ENCODE measurements around the gene GAPDHS. TPM values are rescaled to one million over a fixed set of nuclear protein-coding genes. Genes with fewer than 3 reads are reported as not detected.
A peak's percentile ranks its signal among the peaks of the same experiment; 100 is the strongest.

GAPDHS gene
- total RNA-seq, 1 donor from 2014 or later: not detected

- Histone ChIP-seq H3K27ac (no peak overlapping the region), H3K4me3 (peak overlapping the region in 1 of 2 donors; percentile 27)
- no peak for DNase-seq (ENCODE audit: extremely low spot score in 2 of 2)
These were observed 32.6 kb upstream of the GAPDHS start for GRCh38 chr19:35500611-35501010.

GRCh38 chr19:35501684-35502083 lies 31.6 kb upstream of the GAPDHS start:
- no peak for TF ChIP-seq CTCF (IDR thresholded peaks at IDR 0.05)
- TF ChIP-seq POLR2AphosphoS5 (IDR thresholded peaks at IDR 0.05; ENCODE audit: insufficient read depth in 1 of 2, low read depth in 1 of 2): peak in 1 of 2 donors; percentile 34
- no peak for TF ChIP-seq POLR2A (IDR thresholded peaks at IDR 0.05)
- no peak overlapping the region for H3K27ac ChIP-seq
- H3K4me1 ChIP-seq: peaks cover 8% of the 10 kb centered on the region
- no peaks in the 10 kb centered on the region for H3K27me3 ChIP-seq
- peak overlapping the region in 1 of 2 donors; percentile 27 for H3K4me3 ChIP-seq
- H3K36me3 ChIP-seq: no peaks in the 10 kb centered on the region
- DNase-seq (ENCODE audit: extremely low spot score in 2 of 2): no peak
- intact Hi-C loops (cut with DNase I): no loop called here
- H3K9me3 ChIP-seq: no peaks in the 10 kb centered on the region

More at GRCh38 chr19:35500611-35501010, 32.6 kb upstream of the GAPDHS start:
- intact Hi-C loops (cut with DNase I): no loop called here
- H3K27me3 ChIP-seq: no peaks in the 10 kb centered on the region
- TF ChIP-seq POLR2A (IDR thresholded peaks at IDR 0.05) (no peak), CTCF (IDR thresholded peaks at IDR 0.05) (no peak), POLR2AphosphoS5 (IDR thresholded peaks at IDR 0.05; ENCODE audit: insufficient read depth in 1 of 2, low read depth in 1 of 2) (no peak)
- no peaks in the 10 kb centered on the region for H3K9me3 ChIP-seq
- H3K36me3 ChIP-seq: no peaks in the 10 kb centered on the region
- peaks cover 8% of the 10 kb centered on the region for H3K4me1 ChIP-seq

GRCh38 chr19:35502751-35503150 lies 30.5 kb upstream of the GAPDHS start:
- Histone ChIP-seq H3K4me1 (peaks cover 8% of the 10 kb centered on the region), H3K9me3 (no peaks in the 10 kb centered on the region), H3K36me3 (no peaks in the 10 kb centered on the region), H3K27ac (no peak overlapping the region), H3K27me3 (no peaks in the 10 kb centered on the region), H3K4me3 (no peak overlapping the region)
- intact Hi-C loops (cut with DNase I): no loop called here
- TF ChIP-seq CTCF (IDR thresholded peaks at IDR 0.05) (no peak), POLR2A (IDR thresholded peaks at IDR 0.05) (no peak), POLR2AphosphoS5 (IDR thresholded peaks at IDR 0.05; ENCODE audit: insufficient read depth in 1 of 2, low read depth in 1 of 2) (no peak)
- no peak for DNase-seq (ENCODE audit: extremely low spot score in 2 of 2)

GRCh38 chr19:35506011-35506410 lies 27.2 kb upstream of the GAPDHS start:
- Histone ChIP-seq H3K9me3 (no peaks in the 10 kb centered on the region), H3K27me3 (no peaks in the 10 kb centered on the region), H3K36me3 (no peaks in the 10 kb centered on the region), H3K4me1 (peaks cover 30% of the 10 kb centered on the region), H3K4me3 (no peak overlapping the region), H3K27ac (no peak overlapping the region)
- TF ChIP-seq POLR2A (IDR thresholded peaks at IDR 0.05) (no peak), CTCF (IDR thresholded peaks at IDR 0.05) (no peak), POLR2AphosphoS5 (IDR thresholded peaks at IDR 0.05; ENCODE audit: insufficient read depth in 1 of 2, low read depth in 1 of 2) (no peak)
- intact Hi-C loops (cut with DNase I): no loop called here
- DNase-seq (ENCODE audit: extremely low spot score in 2 of 2): no peak

- H3K27ac ChIP-seq: no peak overlapping the region
- H3K9me3 ChIP-seq: no peaks in the 10 kb centered on the region
- no peaks in the 10 kb centered on the region for H3K27me3 ChIP-seq
- DNase-seq (ENCODE audit: extremely low spot score in 2 of 2): no peak
- no peak overlapping the region for H3K4me3 ChIP-seq
- intact Hi-C loops (cut with DNase I): no loop called here
- no peaks in the 10 kb centered on the region for H3K36me3 ChIP-seq
- TF ChIP-seq POLR2AphosphoS5 (IDR thresholded peaks at IDR 0.05; ENCODE audit: insufficient read depth in 1 of 2, low read depth in 1 of 2) (no peak), CTCF (IDR thresholded peaks at IDR 0.05) (no peak), POLR2A (IDR thresholded peaks at IDR 0.05) (no peak)
- peaks cover 21% of the 10 kb centered on the region for H3K4me1 ChIP-seq
These were observed 25.7 kb upstream of the GAPDHS start for GRCh38 chr19:35507561-35507960.

Data from vagina (tissue), 2 donors.